Measurements from ENCODE around the gene AMIGO2.
A peak's percentile ranks its signal among the peaks of the same experiment; 100 is the strongest.

AMIGO2 gene

GRCh38 chr12:47077206-47078085 is 2.3 kb downstream of the AMIGO2 start:
- Mint-ChIP-seq H3K27me3 (ENCODE audit: low read depth) (peaks cover 54% of the 10 kb centered on the region), H3K4me1 (peaks cover 8% of the 10 kb centered on the region), H3K27ac (peak overlapping the region in 1 of 3 experiments; percentile 57), H3K4me3 (peak overlapping the region; percentile 89 to 92 (median 90)), H3K36me3 (ENCODE audit: low read depth) (no peaks in the 10 kb centered on the region), H3K9me3 (no peaks in the 10 kb centered on the region)
- TF ChIP-seq, protein P1, sequence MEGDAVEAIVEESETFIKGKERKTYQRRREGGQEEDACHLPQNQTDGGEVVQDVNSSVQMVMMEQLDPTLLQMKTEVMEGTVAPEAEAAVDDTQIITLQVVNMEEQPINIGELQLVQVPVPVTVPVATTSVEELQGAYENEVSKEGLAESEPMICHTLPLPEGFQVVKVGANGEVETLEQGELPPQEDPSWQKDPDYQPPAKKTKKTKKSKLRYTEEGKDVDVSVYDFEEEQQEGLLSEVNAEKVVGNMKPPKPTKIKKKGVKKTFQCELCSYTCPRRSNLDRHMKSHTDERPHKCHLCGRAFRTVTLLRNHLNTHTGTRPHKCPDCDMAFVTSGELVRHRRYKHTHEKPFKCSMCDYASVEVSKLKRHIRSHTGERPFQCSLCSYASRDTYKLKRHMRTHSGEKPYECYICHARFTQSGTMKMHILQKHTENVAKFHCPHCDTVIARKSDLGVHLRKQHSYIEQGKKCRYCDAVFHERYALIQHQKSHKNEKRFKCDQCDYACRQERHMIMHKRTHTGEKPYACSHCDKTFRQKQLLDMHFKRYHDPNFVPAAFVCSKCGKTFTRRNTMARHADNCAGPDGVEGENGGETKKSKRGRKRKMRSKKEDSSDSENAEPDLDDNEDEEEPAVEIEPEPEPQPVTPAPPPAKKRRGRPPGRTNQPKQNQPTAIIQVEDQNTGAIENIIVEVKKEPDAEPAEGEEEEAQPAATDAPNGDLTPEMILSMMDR (IDR thresholded peaks at IDR 0.05; ENCODE audit: unreplicated experiment in 3 of 3) = no peak

DNA sequence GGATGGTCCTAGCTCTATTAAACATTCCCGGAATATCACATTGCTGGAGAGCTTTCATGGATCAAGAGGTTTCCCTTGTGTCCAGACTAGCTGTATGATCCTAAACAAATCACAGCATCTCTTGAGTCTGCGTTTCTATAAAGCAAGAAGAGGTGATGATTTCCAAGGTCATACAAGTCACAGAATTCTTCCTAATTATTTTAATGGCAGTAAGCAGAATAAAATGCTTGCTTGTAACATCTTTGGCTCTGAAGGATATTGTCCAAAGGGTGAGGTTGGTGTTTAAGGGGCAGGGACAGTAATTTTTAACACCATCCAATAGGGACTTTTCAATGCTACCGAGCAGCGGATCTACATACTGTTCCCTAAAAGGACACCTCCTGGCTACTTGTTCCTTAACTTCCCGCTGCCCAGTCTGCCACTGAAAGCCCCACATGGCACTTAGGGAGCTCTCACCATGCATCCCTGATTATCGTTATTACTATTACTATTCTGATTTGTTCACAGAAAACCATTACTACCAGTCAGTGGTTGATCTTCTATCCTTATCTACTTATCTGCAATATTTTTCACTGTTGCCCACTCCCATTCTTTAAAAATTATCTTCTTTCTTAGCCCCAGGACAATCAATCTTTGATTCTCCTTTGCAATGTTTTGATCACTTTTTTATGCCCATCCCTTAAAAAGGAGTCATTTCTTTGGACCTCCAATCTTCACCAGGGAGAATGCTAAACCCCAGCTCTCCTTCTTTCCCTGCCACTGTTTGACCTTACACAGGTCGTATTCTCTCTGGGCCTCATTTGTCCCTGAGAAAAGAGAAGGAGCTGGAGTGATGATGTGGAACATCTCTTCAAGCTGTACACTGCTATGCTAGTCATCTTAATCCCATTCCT is 4.3 kb downstream of the AMIGO2 start:
- Mint-ChIP-seq H3K4me3 (no peak overlapping the region), H3K27me3 (ENCODE audit: low read depth) (peaks cover 43% of the 10 kb centered on the region)

DNA sequence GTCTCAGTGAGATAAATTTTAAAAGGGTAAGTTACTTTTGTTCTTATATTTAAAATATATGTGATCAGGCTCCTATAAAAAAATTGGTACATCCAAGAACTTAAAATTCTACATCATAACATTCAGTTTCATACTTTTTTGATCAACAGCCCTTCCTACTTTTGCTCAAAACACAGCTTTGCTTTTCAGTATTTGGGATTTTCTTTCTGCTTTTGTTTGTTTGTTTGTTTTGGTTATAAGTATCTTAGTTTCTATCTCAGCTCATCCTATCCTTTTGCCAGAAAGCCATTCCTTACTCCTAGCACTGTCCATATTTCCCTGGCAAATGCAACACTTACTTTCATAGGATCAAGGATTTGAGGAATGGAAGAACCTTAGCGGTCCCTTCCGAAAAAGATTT is 5.0 kb downstream of the AMIGO2 start:
- Mint-ChIP-seq H3K27ac (no peak overlapping the region), H3K27me3 (ENCODE audit: low read depth) (peaks cover 38% of the 10 kb centered on the region), H3K9me3 (no peaks in the 10 kb centered on the region), H3K4me1 (peaks cover 14% of the 10 kb centered on the region), H3K4me3 (no peak overlapping the region), H3K36me3 (ENCODE audit: low read depth) (no peaks in the 10 kb centered on the region)
- TF ChIP-seq, protein P1 (IDR thresholded peaks at IDR 0.05; ENCODE audit: unreplicated experiment in 3 of 3) = no peak

More for the DNA sequence above, 4.3 kb downstream of the AMIGO2 start:
- H3K4me1 Mint-ChIP-seq = peaks cover 8% of the 10 kb centered on the region
- no peaks in the 10 kb centered on the region for H3K9me3 Mint-ChIP-seq
- no peaks in the 10 kb centered on the region for H3K36me3 Mint-ChIP-seq (ENCODE audit: low read depth)
- TF ChIP-seq, protein P1 (IDR thresholded peaks at IDR 0.05; ENCODE audit: unreplicated experiment in 3 of 3) = no peak
- H3K27ac Mint-ChIP-seq = no peak overlapping the region

GRCh38 chr12:47073951-47074350 is 5.8 kb downstream of the AMIGO2 start:
- no peak overlapping the region for H3K27ac Mint-ChIP-seq
- H3K36me3 Mint-ChIP-seq (ENCODE audit: low read depth) = no peaks in the 10 kb centered on the region
- peaks cover 31% of the 10 kb centered on the region for H3K27me3 Mint-ChIP-seq (ENCODE audit: low read depth)
- no peaks in the 10 kb centered on the region for H3K9me3 Mint-ChIP-seq
- no peak overlapping the region for H3K4me3 Mint-ChIP-seq
- H3K4me1 Mint-ChIP-seq = peaks cover 8% of the 10 kb centered on the region
- TF ChIP-seq, protein P1 (IDR thresholded peaks at IDR 0.05; ENCODE audit: unreplicated experiment in 3 of 3) = no peak

GRCh38 chr12:47071241-47071852 is 8.4 kb downstream of the AMIGO2 start:
- peaks cover 11% of the 10 kb centered on the region for H3K27me3 Mint-ChIP-seq (ENCODE audit: low read depth)
- H3K9me3 Mint-ChIP-seq = no peaks in the 10 kb centered on the region
- TF ChIP-seq, protein P1 (IDR thresholded peaks at IDR 0.05; ENCODE audit: unreplicated experiment in 3 of 3) = peak in 1 of 3 experiments; percentile 24
- H3K27ac Mint-ChIP-seq = no peak overlapping the region
- no peaks in the 10 kb centered on the region for H3K36me3 Mint-ChIP-seq (ENCODE audit: low read depth)
- H3K4me3 Mint-ChIP-seq = no peak overlapping the region
- H3K4me1 Mint-ChIP-seq = peaks cover 17% of the 10 kb centered on the region

Measured in nephron (organoid).